ENCODE measurements around the gene CCBE1. TPM values are rescaled to one million over a fixed set of nuclear protein-coding genes. Genes with fewer than 3 reads are reported as not detected.

Gene CCBE1
- polyA plus RNA-seq, 2 of the 4 experiments (the other 2 are of a cell fraction) = 3.0 to 9.9 TPM

DNA sequence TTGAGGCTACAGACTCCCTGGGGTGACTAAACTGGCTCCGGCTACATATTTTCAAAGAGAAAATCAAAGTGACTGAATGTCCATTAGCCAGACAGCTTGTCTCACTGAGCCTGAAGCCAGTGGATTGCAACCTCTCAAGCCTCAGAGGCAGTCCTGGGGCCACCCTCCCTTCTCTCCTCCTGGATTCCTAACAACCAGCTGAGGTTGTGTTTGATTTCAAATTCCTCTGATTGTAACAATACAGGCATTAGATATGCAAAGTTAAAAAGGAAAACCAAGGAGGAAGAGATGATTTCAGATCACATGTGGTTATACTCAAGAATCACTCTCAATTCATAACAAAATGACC lies 237.2 kb downstream of the CCBE1 start:
- ChIA-PET POLR2A (interaction anchor here (0.9 kb wide), 1 partner anchor 363 kb away, joined by 4 read pairs; no protein-coding TSS in a partner anchor), CTCF (interaction anchor here (0.7 to 8.2 kb wide), 24 partner anchors 8 to 1089 kb away, joined by 3 to 104 read pairs (median 4); partner anchors contain the start of gene CCBE1)
- Histone ChIP-seq H3K27ac (no peak overlapping the region), H3K4me3 (no peak overlapping the region), H3K4me1 (no peaks in the 10 kb centered on the region), H3K9me3 (no peaks in the 10 kb centered on the region), H3K4me2 (no peak overlapping the region)
- TF ChIP-seq, protein P1, sequence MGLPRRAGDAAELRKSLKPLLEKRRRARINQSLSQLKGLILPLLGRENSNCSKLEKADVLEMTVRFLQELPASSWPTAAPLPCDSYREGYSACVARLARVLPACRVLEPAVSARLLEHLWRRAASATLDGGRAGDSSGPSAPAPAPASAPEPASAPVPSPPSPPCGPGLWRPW (IDR thresholded peaks at IDR 0.05) = no peak
- no peak for TF ChIP-seq NR3C1 (IDR thresholded peaks at IDR 0.05)
- no peak for TF ChIP-seq HOXB13 (CRISPR knock-in tag; IDR thresholded peaks at IDR 0.05; ENCODE audit: low read depth)
- no peak for TF ChIP-seq RNF2 (IDR thresholded peaks at IDR 0.05; ENCODE audit: borderline replicate concordance, low read depth)
- no peak for TF ChIP-seq GATA3 (IDR thresholded peaks at IDR 0.05; ENCODE audit: borderline replicate concordance)
- TF ChIP-seq CHD2 (IDR thresholded peaks at IDR 0.05; ENCODE audit: low read length, partially characterized antibody) = no peak
- TF ChIP-seq, protein P2, sequence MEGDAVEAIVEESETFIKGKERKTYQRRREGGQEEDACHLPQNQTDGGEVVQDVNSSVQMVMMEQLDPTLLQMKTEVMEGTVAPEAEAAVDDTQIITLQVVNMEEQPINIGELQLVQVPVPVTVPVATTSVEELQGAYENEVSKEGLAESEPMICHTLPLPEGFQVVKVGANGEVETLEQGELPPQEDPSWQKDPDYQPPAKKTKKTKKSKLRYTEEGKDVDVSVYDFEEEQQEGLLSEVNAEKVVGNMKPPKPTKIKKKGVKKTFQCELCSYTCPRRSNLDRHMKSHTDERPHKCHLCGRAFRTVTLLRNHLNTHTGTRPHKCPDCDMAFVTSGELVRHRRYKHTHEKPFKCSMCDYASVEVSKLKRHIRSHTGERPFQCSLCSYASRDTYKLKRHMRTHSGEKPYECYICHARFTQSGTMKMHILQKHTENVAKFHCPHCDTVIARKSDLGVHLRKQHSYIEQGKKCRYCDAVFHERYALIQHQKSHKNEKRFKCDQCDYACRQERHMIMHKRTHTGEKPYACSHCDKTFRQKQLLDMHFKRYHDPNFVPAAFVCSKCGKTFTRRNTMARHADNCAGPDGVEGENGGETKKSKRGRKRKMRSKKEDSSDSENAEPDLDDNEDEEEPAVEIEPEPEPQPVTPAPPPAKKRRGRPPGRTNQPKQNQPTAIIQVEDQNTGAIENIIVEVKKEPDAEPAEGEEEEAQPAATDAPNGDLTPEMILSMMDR (IDR thresholded peaks at IDR 0.05) = no peak
- TF ChIP-seq ZNF302 (CRISPR knock-in tag; IDR thresholded peaks at IDR 0.05) = no peak
- TF ChIP-seq TP53 (CRISPR knock-in tag; IDR thresholded peaks at IDR 0.05) = no peak
- no peak for TF ChIP-seq FOSL2 (IDR thresholded peaks at IDR 0.05)
- TF ChIP-seq FOSL2 (CRISPR knock-in tag; IDR thresholded peaks at IDR 0.05) = no peak
- TF ChIP-seq, protein P3, sequence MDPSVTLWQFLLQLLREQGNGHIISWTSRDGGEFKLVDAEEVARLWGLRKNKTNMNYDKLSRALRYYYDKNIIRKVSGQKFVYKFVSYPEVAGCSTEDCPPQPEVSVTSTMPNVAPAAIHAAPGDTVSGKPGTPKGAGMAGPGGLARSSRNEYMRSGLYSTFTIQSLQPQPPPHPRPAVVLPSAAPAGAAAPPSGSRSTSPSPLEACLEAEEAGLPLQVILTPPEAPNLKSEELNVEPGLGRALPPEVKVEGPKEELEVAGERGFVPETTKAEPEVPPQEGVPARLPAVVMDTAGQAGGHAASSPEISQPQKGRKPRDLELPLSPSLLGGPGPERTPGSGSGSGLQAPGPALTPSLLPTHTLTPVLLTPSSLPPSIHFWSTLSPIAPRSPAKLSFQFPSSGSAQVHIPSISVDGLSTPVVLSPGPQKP (IDR thresholded peaks at IDR 0.05; ENCODE audit: low read depth, low read length) = no peak
- TF ChIP-seq PHF8 (IDR thresholded peaks at IDR 0.05; ENCODE audit: borderline replicate concordance, low read depth) = no peak
- TF ChIP-seq MYC (IDR thresholded peaks at IDR 0.05; ENCODE audit: borderline replicate concordance, low read length) = no peak
- no peak for ATAC-seq
- DNase-seq (ENCODE audit: low read depth in 1 of 2, low spot score in 1 of 2) = no peak
- no peak for FAIRE-seq
- WGBS (ENCODE audit: missing lambda C conversion rate) = 76% methylated on average over 1 of the region's 1 CpG

DNA sequence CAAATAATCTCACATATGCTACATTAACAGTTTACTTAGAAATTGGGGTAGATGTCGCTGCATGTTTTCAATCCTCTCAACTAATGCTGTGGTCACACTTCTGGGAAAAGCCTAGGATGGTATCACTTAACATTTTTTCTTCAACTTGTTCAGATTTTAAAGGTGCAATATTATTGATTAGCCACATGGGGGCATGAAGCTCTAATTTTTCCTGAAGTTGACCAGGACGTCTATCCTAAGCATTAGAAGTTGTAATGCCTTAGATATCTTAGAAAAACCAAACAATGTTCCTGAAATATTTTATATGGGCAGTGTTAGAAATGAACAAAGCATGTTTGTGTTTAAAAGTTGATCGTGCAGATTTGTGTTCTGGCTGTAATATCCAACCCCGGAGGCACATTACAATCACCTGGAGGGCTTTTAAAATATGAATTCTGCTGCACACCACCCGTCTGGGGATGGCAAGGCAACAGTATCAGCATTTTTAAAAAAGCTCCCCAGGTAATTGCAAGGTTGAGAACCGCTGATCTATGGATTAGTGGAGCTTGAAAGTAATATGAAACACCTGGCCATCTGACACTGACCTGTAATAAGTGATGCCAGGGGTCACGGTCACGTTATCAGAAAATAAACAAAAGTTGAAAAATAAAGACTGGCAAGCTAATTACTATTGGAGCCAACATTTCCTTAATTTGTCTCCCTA lies 237.7 kb downstream of the CCBE1 start:
- POLR2A ChIA-PET = interaction anchor here (0.9 kb wide), 1 partner anchor 364 kb away, joined by 4 read pairs; no protein-coding TSS in a partner anchor
- Histone ChIP-seq H3K27ac (no peak overlapping the region), H3K9me3 (no peaks in the 10 kb centered on the region), H3K4me2 (no peak overlapping the region), H3K4me1 (no peaks in the 10 kb centered on the region), H3K4me3 (no peak overlapping the region)
- ATAC-seq = peak; percentile 40 to 60; a peak in 3 of 6 replicates
- DNase-seq (ENCODE audit: low read depth in 1 of 2, low spot score in 1 of 2) = peak; percentile 17 to 30
- 32% methylated on average over 8 of the region's 8 CpGs for WGBS (ENCODE audit: missing lambda C conversion rate)
- TF ChIP-seq NFE2L2 (conservative IDR thresholded peaks at IDR 0.05; ENCODE audit: low read length) (no peak), SMC3 (IDR thresholded peaks at IDR 0.05) (peak; percentile 66), EHF (CRISPR knock-in tag; IDR thresholded peaks at IDR 0.05) (no peak), CEBPB (IDR thresholded peaks at IDR 0.05) (no peak), FOSB (CRISPR knock-in tag; IDR thresholded peaks at IDR 0.05) (no peak), MAFK (IDR thresholded peaks at IDR 0.05; ENCODE audit: partially characterized antibody) (no peak), RNF2 (IDR thresholded peaks at IDR 0.05; ENCODE audit: borderline replicate concordance, low read depth) (no peak), RAD21 (conservative IDR thresholded peaks at IDR 0.05 in 1 of 2, IDR thresholded peaks at IDR 0.05 in 1 of 2) (peak; percentile 65 to 69), KDM5A (IDR thresholded peaks at IDR 0.05) (no peak), MYC (IDR thresholded peaks at IDR 0.05; ENCODE audit: borderline replicate concordance, low read length) (no peak), POLR2AphosphoS2 (conservative IDR thresholded peaks at IDR 0.05; ENCODE audit: low read length) (no peak)
- TF ChIP-seq, protein P2 (IDR thresholded peaks at IDR 0.05) = peak; percentile 56
- FAIRE-seq = no peak
- CTCF ChIA-PET = interaction anchor here (0.5 to 8.2 kb wide), 35 partner anchors 8 to 1090 kb away, joined by 3 to 104 read pairs (median 3); partner anchors contain the start of gene CCBE1
